Gastroesophageal sphincter (tissue), 4 donors: ENCODE data around the gene SLC7A8. TPM values are rescaled to one million over a fixed set of nuclear protein-coding genes. Genes with fewer than 3 reads are reported as not detected.
"Not testable (repeated sequence)": the region's sequence is repeated elsewhere in the genome, so short reads cannot be mapped to it uniquely, and the experiment has no call there.

Experiments used
- ATAC-seq: fragments of 150-250 bp; one replicate; pipeline ENCODE4 v1.9.1; 2016; ENCODE audit warnings: mild to moderate bottlenecking, moderate library complexity
- H3K27ac ChIP-seq, 4 donors: fragments of 200-600 bp; sonication (generic) in 3 of 4; 1 replicate in 3 of 4; 2 replicates in 1 of 4; pipeline ENCODE4 v1.5.1; 2016 to 2019
- H3K27me3 ChIP-seq: fragments of 200-600 bp; sonication (generic); one replicate; pipeline ENCODE4 v1.5.1; 2019
- H3K36me3 ChIP-seq, 2 donors: fragments of 200-600 bp; sonication (generic); one replicate each; pipeline ENCODE4 v1.5.1; 2019; ENCODE audit warnings: control low read depth in 1 of 2
- H3K4me1 ChIP-seq, 3 donors: fragments of 200-600 bp; sonication (generic); 1 replicate in 2 of 3; 2 replicates in 1 of 3; pipeline ENCODE4 v1.5.1; 2016 to 2019; ENCODE audit warnings: control low read depth in 2 of 3
- H3K4me3 ChIP-seq, 2 donors: fragments of 200-600 bp; sonication (generic); one replicate each; pipeline ENCODE4 v1.5.1; 2019; ENCODE audit warnings: mild to moderate bottlenecking in 1 of 2, moderate library complexity in 1 of 2
- H3K9me3 ChIP-seq, 3 donors: fragments of 200-600 bp; sonication (generic); one replicate each; pipeline ENCODE4 v1.5.1; 2017 to 2019; ENCODE audit warnings: control low read depth in 2 of 3
- EP300 ChIP-seq: sonication (generic); formaldehyde crosslinking; IDR thresholded peaks from one replicate; pipeline ENCODE4 v1.6.1; 2017; ENCODE audit warnings: antibody characterized with exemption, mild to moderate bottlenecking
- POLR2A ChIP-seq, 2 donors: fragments of 450-650 bp; IDR thresholded peaks; one replicate each; pipeline ENCODE4 v1.6.1; 2017; ENCODE audit warnings: antibody characterized with exemption in 2 of 2, mild to moderate bottlenecking in 2 of 2, moderate library complexity in 1 of 2
- POLR2AphosphoS5 ChIP-seq: sonication (generic); formaldehyde crosslinking; IDR thresholded peaks from one replicate; pipeline ENCODE4 v1.6.1; 2017; ENCODE audit warnings: antibody characterized with exemption
- WGBS, 2 donors: methylation state at CpG; one replicate each; pipeline ENCODE4 v1.1.5; 2018; ENCODE audit warnings: low coverage in 1 of 2; 5-methylcytosine and 5-hydroxymethylcytosine counted together
- total RNA-seq, 4 donors: library from RNA; depleted of rRNA; stranded (reverse); fragments of >200 nt; gene quantifications; one replicate each; pipeline ENCODE4 v1.1.0, GENCODE V29; 2016
- TF ChIP-seq, protein P1 (sequence below), 4 experiments: fragments of 200-600 bp in 2 of 4; fragments of 450-650 bp in 2 of 4; sonication (generic) in 1 of 4; IDR thresholded peaks; one replicate each; pipeline ENCODE4 v1.5.1; 2017 to 2019; ENCODE audit warnings: antibody characterized with exemption in 4 of 4, mild to moderate bottlenecking in 2 of 4, moderate library complexity in 2 of 4

Gene SLC7A8
- 10 to 100 TPM; 21.6 to 56.7 (median 32.2) TPM for total RNA-seq

DNA sequence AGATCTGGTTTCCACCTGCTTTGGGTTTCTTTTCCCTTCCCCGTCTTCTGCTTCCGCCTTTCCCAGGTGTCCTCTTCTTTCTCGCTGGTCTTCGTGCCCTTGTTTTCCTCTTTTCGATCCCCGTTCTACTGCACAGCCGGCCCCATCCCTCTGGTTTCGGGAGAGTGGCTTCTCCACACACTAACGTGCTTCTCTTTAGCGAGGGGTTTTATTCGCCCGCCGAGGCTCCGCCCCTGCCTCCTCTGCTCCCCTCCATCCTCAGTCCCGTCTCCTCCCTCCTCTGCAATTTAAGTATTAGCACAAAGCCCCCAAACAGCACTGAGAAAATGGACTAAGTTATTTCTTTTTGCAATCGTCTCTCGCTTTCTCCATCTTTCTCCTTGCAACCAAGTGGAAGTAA lies at the start of gene SLC7A8:
TSS of gene SLC7A8 (minus strand) at position 182 of the 400 bp plus-strand sequence. CDS start 746 bp downstream, outside the sequence.
- Histone ChIP-seq H3K27me3 (no peaks in the 10 kb centered on the region), H3K27ac (peak within 1 kb of the TSS; percentile 30 to 79 (median 74)), H3K36me3 (no peaks in the 10 kb centered on the region), H3K9me3 (no peaks in the 10 kb centered on the region), H3K4me1 (peaks cover 0 to 46% (median 0%) of the 10 kb centered on the region in 3 donors), H3K4me3 (peak within 1 kb of the TSS; percentile 46 to 59)
- TF ChIP-seq POLR2A (IDR thresholded peaks at IDR 0.05) (peak; percentile 78 to 82), EP300 (no peak), POLR2AphosphoS5 (peak; percentile 96)
- TF ChIP-seq, protein P1, sequence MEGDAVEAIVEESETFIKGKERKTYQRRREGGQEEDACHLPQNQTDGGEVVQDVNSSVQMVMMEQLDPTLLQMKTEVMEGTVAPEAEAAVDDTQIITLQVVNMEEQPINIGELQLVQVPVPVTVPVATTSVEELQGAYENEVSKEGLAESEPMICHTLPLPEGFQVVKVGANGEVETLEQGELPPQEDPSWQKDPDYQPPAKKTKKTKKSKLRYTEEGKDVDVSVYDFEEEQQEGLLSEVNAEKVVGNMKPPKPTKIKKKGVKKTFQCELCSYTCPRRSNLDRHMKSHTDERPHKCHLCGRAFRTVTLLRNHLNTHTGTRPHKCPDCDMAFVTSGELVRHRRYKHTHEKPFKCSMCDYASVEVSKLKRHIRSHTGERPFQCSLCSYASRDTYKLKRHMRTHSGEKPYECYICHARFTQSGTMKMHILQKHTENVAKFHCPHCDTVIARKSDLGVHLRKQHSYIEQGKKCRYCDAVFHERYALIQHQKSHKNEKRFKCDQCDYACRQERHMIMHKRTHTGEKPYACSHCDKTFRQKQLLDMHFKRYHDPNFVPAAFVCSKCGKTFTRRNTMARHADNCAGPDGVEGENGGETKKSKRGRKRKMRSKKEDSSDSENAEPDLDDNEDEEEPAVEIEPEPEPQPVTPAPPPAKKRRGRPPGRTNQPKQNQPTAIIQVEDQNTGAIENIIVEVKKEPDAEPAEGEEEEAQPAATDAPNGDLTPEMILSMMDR (IDR thresholded peaks at IDR 0.05), result no peak
- WGBS, 2 donors, result 0 to 1% methylated on average over 15 to 17 of the region's 17 CpGs
- ATAC-seq, result peak; percentile 85

DNA sequence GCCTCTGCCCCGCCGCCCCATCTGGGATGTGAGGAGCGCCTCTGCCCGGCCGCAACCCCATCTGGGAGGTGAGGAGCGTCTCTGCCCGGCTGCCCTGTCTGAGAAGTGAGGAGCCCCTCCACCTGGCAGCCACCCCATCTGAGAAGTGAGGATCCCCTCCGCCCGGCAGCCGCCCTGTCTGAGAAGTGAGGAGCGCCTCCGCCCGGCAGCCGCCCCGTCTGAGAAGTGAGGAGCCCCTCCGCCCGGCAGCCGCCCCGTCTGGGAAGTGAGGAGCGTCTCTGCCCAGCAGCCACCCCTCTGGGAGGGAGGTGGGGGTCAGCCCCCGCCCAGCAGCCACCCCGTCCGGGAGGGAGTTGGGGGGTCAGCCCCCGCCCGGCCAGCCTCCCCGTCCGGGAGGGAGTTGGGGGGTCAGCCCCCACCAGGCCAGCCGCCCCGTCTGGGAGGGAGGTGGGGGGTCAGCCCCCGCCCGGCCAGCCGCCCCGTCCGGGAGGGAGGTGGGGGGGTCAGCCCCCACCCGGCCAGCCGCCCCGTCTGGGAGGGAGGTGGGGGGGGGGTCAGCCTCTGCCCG lies 48.9 kb upstream of the SLC7A8 start:
- H3K9me3 ChIP-seq, ATAC-seq, H3K4me1 ChIP-seq, H3K27me3 ChIP-seq, H3K36me3 ChIP-seq, H3K4me3 ChIP-seq, H3K27ac ChIP-seq: not testable (repeated sequence)
- no CpG with 5 or more reads among the region's 38 CpGs for WGBS, 2 donors

DNA sequence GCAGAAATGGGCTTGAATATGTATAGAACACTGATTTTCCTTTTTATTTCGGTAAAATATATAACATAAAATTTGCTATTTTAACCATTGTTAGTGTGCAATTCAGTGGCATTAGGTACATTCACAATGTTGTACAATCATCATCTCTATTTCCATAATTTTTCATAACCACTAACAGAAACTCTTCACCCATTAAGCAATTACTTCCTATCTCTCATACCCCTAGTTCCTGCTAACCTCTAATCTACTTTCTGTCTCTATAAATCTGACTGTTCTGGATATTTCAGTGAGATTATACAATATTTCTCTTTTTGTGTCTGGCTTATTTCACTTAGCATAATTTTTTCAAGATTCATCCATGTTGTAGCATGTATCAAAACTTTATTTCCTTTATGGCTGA lies 45.4 kb upstream of the SLC7A8 start:
- H3K9me3 ChIP-seq, result peaks cover 0 to 8% (median 0%) of the 10 kb centered on the region in 3 donors
- TF ChIP-seq, protein P1 (IDR thresholded peaks at IDR 0.05), result no peak
- TF ChIP-seq POLR2AphosphoS5, result no peak
- no peak for TF ChIP-seq POLR2A (IDR thresholded peaks at IDR 0.05)
- TF ChIP-seq EP300, result no peak
- no peak overlapping the region for H3K27ac ChIP-seq
- H3K27me3 ChIP-seq, result no peaks in the 10 kb centered on the region
- no peaks in the 10 kb centered on the region for H3K4me1 ChIP-seq
- 70 to 71% methylated on average over 1 of the region's 1 CpG for WGBS, 2 donors
- no peak overlapping the region for H3K4me3 ChIP-seq
- no peak for ATAC-seq
- no peaks in the 10 kb centered on the region for H3K36me3 ChIP-seq

DNA sequence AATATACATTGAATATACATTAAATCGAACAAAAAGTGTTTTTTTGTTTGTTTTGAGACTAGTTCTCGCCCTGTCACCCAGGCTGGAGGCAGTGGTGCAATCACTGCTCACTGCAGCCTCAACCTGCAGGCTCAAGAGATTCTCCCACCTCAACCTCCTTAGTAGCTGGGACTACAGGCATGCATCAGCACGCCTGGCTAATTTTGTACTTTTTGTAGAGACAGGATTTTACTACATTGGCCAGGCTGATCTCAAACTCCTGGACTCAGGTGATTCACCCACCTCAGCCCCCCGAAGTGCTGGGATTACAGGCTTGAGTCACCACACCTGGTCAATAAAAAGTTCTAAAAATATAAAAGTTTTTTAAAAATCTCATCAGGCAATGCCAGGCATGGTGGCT lies 44.1 kb upstream of the SLC7A8 start:
- Histone ChIP-seq H3K27ac (no peak overlapping the region), H3K9me3 (peaks cover 0 to 8% (median 0%) of the 10 kb centered on the region in 3 donors), H3K27me3 (no peaks in the 10 kb centered on the region), H3K4me1 (no peaks in the 10 kb centered on the region), H3K4me3 (no peak overlapping the region), H3K36me3 (no peaks in the 10 kb centered on the region)
- TF ChIP-seq POLR2A (IDR thresholded peaks at IDR 0.05) (no peak), EP300 (no peak), POLR2AphosphoS5 (no peak)
- TF ChIP-seq, protein P1 (IDR thresholded peaks at IDR 0.05), result no peak
- no peak for ATAC-seq
- 30 to 58% methylated on average over 2 to 4 of the region's 4 CpGs for WGBS, 2 donors

DNA sequence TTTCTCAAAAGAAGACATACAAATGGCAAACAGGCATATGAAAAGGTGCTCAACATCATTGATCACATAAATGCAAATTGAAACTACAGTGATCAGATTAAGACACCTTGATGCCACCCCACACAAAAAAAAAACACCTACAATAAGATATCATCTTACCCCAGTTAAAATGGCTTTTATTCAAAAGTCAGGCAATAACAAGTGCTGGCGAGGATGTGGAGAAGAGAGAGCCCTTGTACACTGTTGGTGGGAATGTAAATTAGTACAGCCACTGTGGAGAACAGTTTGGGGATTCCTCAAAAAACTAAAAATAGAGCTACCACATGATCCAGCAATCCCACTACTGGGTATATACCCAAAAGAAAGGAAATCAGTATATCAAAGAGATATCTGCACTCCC lies 41.5 kb upstream of the SLC7A8 start:
- not testable (repeated sequence) for H3K36me3 ChIP-seq, ATAC-seq, H3K27ac ChIP-seq, H3K27me3 ChIP-seq, H3K9me3 ChIP-seq, H3K4me1 ChIP-seq, H3K4me3 ChIP-seq
- 71 to 100% methylated on average over 1 of the region's 1 CpG for WGBS, 2 donors

DNA sequence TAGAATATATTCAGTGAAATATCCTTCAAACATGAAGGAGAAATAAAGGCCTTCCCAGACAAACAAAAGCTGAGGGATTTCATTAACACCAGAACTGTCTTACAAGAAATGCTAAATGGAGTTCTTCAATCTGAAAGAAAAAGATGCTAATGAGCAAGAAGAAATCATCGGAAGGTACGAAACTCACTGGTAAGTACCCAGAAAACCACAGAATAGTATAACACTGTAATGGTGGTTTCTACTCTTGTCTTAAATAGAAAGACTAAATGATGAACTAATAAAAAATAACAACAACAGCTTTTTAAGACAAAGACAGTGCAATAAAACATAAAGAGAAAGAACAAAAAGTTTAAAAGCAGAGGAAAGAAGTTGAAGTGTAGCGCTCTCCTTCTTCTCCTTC lies 35.6 kb upstream of the SLC7A8 start:
- H3K27me3 ChIP-seq, result peaks cover 8% of the 10 kb centered on the region
- H3K9me3 ChIP-seq, result peaks cover 0 to 5% (median 0%) of the 10 kb centered on the region in 3 donors
- H3K4me3 ChIP-seq, result no peak overlapping the region
- no peak for ATAC-seq
- no peaks in the 10 kb centered on the region for H3K4me1 ChIP-seq
- H3K36me3 ChIP-seq, result no peaks in the 10 kb centered on the region
- WGBS, 2 donors, result 70 to 100% methylated on average over 2 to 3 of the region's 3 CpGs
- no peak for TF ChIP-seq POLR2A (IDR thresholded peaks at IDR 0.05)
- TF ChIP-seq EP300, result no peak
- no peak for TF ChIP-seq POLR2AphosphoS5
- TF ChIP-seq, protein P1 (IDR thresholded peaks at IDR 0.05), result no peak
- no peak overlapping the region for H3K27ac ChIP-seq
